ENCODE measurements around the gene BORCS5. TPM values are rescaled to one million over a fixed set of nuclear protein-coding genes. Genes with fewer than 3 reads are reported as not detected.

The BORCS5 gene
- total and polyA plus RNA-seq, 2 experiments from 2014 or later = 11.3 to 12.6 TPM

- TF ChIP-seq REST (IDR thresholded peaks at IDR 0.05; ENCODE audit: unreplicated experiment) = no peak
- TF ChIP-seq EZH2 (IDR thresholded peaks at IDR 0.05; ENCODE audit: low read depth, unreplicated experiment) = no peak
- TF ChIP-seq POLR2AphosphoS5 (IDR thresholded peaks at IDR 0.05; ENCODE audit: low read depth) = no peak
- TF ChIP-seq ZNF462 (CRISPR knock-in tag; IDR thresholded peaks at IDR 0.05) = no peak
Measured at GRCh38 chr12:12379831-12380730, 23.2 kb downstream of the BORCS5 start (continued).
